ENCODE data around the gene ZNF556.

Gene ZNF556

DNA sequence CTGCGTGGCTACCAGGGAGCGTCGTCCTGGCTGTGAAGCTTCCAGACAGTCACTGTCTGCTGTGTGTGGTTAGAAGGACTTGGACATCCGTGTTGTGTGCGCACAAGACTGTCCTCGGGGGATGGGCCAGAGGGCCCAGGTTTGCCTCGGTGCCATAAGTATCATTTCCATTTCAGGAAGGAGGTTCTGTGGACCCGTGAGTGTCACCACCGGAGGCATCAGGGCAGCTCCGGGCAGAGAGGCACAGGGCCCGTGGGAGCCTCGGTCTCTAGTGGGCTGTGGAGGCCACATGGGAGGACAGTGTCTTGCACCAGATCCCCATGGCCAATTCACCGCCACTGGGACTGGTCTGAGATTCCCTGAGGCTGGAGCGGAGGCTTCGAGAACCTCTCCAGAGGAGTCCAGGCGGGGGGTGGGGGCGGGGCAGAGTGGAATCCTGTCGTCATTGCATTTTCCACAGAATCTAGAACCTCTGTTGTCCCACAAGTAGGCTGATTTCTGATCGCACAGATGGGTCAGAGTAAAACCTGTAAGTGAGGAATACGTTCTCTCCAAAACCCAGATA lies 39.6 kb downstream of the ZNF556 start:
- no peak for DNase-seq

DNA sequence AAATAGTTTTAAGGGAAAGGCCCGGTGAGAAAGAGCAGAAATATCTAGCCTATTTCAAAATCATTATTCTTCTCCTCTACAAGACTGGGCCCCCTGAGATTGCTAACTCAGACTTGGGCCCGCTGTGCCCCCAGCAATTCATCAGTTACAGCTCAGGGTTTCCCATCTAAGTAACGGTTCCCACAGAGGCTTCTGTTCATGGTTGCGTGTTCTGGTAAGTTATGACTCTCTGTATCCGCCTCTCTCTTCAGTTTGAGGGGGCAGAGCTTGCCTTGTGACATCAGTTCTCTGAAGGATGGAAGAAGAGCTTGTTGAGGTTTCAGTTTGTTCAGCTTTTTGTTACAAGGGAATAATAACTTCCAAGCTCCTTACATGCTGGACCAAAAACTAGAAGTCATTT lies 45.2 kb downstream of the ZNF556 start:
- no peak for DNase-seq

DNA sequence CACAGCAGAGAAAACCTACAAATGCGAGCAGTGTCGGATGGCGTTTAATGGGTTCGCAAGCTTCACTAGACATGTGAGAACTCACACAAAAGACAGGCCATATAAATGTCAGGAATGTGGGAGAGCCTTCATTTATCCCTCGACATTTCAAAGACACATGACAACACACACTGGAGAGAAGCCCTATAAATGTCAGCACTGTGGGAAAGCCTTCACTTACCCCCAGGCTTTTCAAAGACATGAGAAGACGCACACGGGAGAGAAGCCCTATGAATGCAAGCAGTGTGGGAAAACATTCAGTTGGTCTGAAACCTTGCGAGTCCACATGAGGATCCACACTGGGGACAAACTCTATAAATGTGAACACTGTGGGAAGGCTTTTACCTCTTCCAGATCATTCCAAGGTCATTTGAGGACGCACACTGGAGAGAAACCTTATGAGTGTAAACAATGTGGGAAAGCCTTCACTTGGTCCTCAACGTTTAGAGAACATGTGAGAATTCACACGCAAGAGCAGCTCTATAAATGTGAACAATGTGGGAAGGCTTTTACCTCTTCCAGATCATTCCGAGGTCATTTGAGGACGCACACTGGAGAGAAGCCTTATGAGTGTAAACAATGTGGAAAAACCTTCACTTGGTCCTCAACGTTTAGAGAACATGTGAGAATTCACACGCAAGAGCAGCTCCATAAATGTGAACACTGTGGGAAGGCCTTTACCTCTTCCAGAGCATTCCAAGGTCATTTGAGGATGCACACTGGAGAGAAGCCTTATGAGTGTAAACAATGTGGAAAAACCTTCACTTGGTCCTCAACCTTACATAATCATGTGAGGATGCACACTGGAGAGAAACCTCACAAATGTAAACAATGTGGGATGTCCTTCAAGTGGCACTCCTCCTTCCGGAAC lies 50.4 kb downstream of the ZNF556 start:
- DNase-seq, result no peak

DNA sequence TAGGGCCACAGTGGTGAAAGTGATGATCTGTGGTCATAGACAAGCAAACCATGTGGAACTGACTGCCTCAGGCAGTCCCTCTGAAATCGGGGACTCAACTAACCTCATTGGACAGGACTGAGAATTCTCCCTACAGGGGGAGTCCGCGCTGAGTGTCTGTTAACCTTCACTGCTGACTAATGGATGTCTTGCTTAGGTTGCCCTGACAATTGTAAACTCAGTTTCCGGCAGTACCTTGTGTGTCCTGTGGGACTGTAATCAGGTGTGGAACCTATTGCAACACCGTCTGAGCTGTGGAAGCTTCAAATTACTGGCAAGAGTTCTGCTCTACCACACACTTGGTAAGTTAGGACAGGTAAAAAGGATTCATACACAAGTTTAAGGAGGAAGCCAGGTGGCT lies 55.9 kb downstream of the ZNF556 start:
- DNase-seq, result no peak

DNA sequence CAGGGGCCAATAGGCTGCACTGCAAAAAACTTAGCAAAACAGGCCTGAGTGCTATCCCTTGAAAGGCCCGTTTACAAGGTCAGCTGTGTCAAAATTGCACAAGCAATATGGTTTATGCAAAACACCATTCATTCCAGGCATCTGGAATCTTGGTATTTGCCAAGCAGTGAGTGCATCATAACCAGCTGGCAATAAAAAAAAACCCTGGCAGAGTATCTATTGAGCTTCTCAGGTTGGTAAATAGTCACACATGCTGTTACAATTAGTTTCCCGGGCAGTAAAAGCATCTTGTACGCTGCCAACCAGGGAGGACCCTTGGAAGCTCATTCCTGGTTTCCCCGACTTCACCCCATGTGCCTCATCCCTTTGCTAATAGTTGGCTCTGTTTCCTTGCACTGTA lies 56.4 kb downstream of the ZNF556 start:
- no peak for DNase-seq

DNA sequence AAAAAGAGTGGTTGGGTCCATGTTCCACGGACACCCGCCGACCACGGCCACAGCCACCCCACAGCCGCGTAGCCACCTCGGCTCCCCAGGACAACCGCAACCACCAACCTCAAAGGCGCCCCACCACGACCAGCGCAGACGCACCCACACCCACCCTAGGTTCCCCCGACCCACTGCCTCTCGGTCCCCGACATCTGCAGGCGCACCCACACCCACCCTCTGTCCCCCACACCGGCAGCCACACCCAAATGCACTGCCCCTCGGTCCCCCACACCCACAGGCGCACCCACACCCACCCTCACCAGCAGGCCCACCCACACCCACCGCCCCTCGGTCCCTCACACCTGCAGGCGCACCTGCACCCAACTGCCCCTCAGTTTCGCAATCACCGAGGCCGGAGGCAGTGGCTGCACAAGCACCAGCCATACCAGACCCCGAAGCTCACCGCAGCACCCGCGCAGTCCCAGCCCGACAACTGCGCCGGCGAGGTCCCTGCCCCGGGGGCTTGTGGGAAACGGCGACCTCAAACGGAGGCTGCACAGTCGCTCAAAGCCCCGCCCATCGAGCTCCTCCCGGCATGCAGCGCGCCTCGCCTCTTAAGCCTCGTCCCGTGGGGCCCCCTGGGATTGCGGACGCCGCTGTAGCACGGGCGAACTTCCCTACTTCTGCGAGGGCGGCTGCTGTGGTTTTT lies 59.4 kb downstream of the ZNF556 start:
- DNase-seq, result no peak

DNA sequence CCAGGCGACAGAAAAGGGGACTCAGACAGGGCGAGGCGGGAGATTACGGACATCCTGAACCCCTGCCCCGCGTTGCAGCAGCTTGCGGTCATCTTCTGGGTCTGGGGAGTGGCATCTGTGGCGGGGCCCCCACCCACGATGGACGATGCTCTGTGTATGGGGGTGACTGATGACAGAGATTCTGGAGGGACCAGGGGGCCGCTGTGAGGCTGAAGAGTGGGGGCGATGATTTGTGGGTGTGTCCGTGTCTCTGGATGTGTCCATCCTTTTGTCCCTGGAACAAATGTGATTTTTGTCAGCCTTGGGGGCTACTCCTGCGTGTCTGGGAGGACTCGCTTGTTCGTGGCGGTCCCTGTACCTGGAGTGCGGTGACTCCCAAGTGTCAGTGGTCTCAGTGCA lies 59.9 kb downstream of the ZNF556 start:
- no peak for DNase-seq
